Kidney tubule cell (primary cell): Measurements from ENCODE around the gene ANO7.

Experiments
- DNase-seq: peaks from one replicate; pipeline ENCODE4 v3.0.0-alpha.2; 2018; ENCODE audit warnings: low spot score

Gene ANO7

GRCh38 chr2:241208058-241208457 lies 19.6 kb downstream of the ANO7 start:
- DNase-seq: no peak

- DNase-seq: no peak
Observed at GRCh38 chr2:241209271-241209670, 20.8 kb downstream of the ANO7 start.

- no peak for DNase-seq
Observed at GRCh38 chr2:241211276-241211675, 22.8 kb downstream of the ANO7 start.

GRCh38 chr2:241213041-241213440 lies 24.6 kb downstream of the ANO7 start:
- no peak for DNase-seq

GRCh38 chr2:241213567-241213966 lies 25.1 kb downstream of the ANO7 start:
- DNase-seq: no peak

- DNase-seq: no peak
Observed at GRCh38 chr2:241214209-241214608, 25.7 kb downstream of the ANO7 start.

GRCh38 chr2:241214766-241215165 lies 26.3 kb downstream of the ANO7 start:
- no peak for DNase-seq

- DNase-seq: no peak
Observed at GRCh38 chr2:241215421-241215820, 26.9 kb downstream of the ANO7 start.

GRCh38 chr2:241216211-241216761 lies 27.8 kb downstream of the ANO7 start:
- DNase-seq: no peak

GRCh38 chr2:241217320-241218031 lies 29.0 kb downstream of the ANO7 start:
- DNase-seq: peak; percentile 87

GRCh38 chr2:241218131-241219029 lies 29.9 kb downstream of the ANO7 start:
- peak; percentile 72 for DNase-seq

GRCh38 chr2:241219030-241219382 lies 30.5 kb downstream of the ANO7 start:
- DNase-seq: no peak

- no peak for DNase-seq
Observed at GRCh38 chr2:241219856-241220356, 31.4 kb downstream of the ANO7 start.

GRCh38 chr2:241223211-241224017 lies 34.9 kb downstream of the ANO7 start:
- peak; percentile 37 for DNase-seq

- DNase-seq: no peak
Observed at GRCh38 chr2:241224018-241224850, 35.8 kb downstream of the ANO7 start.

- no peak for DNase-seq
Observed at GRCh38 chr2:241224851-241225438, 36.5 kb downstream of the ANO7 start.

GRCh38 chr2:241225545-241225944 lies 37.1 kb downstream of the ANO7 start:
- no peak for DNase-seq

GRCh38 chr2:241225983-241226382 lies 37.5 kb downstream of the ANO7 start:
- DNase-seq: no peak

- DNase-seq: no peak
Observed at GRCh38 chr2:241226723-241227572, 38.5 kb downstream of the ANO7 start.

- DNase-seq: no peak
Observed at GRCh38 chr2:241227594-241227993, 39.1 kb downstream of the ANO7 start.
